ENCODE measurements around the gene SLC12A8.

The SLC12A8 gene

GRCh38 chr3:125213946-125214542 is 1.5 kb upstream of the SLC12A8 start:
- no peak for DNase-seq (ENCODE audit: low read depth in 2 of 2)

GRCh38 chr3:125213364-125213755 is 812 bp upstream of the SLC12A8 start:
- no peak for DNase-seq (ENCODE audit: low read depth in 2 of 2)

- no peak for DNase-seq (ENCODE audit: low read depth in 2 of 2)
Observed at GRCh38 chr3:125212091-125212508, 448 bp downstream of the SLC12A8 start.

- DNase-seq (ENCODE audit: low read depth in 2 of 2): no peak
Observed at GRCh38 chr3:125211523-125212090, 941 bp downstream of the SLC12A8 start.

GRCh38 chr3:125207949-125208568 is 4.5 kb downstream of the SLC12A8 start:
- no peak for DNase-seq (ENCODE audit: low read depth in 2 of 2)

GRCh38 chr3:125207507-125207906 is 5.0 kb downstream of the SLC12A8 start:
- DNase-seq (ENCODE audit: low read depth in 2 of 2): no peak

- no peak for DNase-seq (ENCODE audit: low read depth in 2 of 2)
Observed at GRCh38 chr3:125206934-125207333, 5.6 kb downstream of the SLC12A8 start.

GRCh38 chr3:125203731-125204130 is 8.8 kb downstream of the SLC12A8 start:
- DNase-seq (ENCODE audit: low read depth in 2 of 2): no peak

- DNase-seq (ENCODE audit: low read depth in 2 of 2): no peak
Observed at GRCh38 chr3:125202197-125202596, 10.4 kb downstream of the SLC12A8 start.

- no peak for DNase-seq (ENCODE audit: low read depth in 2 of 2)
Observed at GRCh38 chr3:125200731-125201139, 11.8 kb downstream of the SLC12A8 start.

GRCh38 chr3:125194849-125195601 is 17.5 kb downstream of the SLC12A8 start:
- no peak for DNase-seq (ENCODE audit: low read depth in 2 of 2)

- no peak for DNase-seq (ENCODE audit: low read depth in 2 of 2)
Observed at GRCh38 chr3:125194061-125194848, 18.3 kb downstream of the SLC12A8 start.

GRCh38 chr3:125192190-125193035 is 20.1 kb downstream of the SLC12A8 start:
- DNase-seq (ENCODE audit: low read depth in 2 of 2): no peak

- no peak for DNase-seq (ENCODE audit: low read depth in 2 of 2)
Observed at GRCh38 chr3:125191730-125192129, 20.8 kb downstream of the SLC12A8 start.

- DNase-seq (ENCODE audit: low read depth in 2 of 2): no peak
Observed at GRCh38 chr3:125191256-125191655, 21.3 kb downstream of the SLC12A8 start.

- no peak for DNase-seq (ENCODE audit: low read depth in 2 of 2)
Observed at GRCh38 chr3:125190786-125191185, 21.8 kb downstream of the SLC12A8 start.

GRCh38 chr3:125189378-125190165 is 23.0 kb downstream of the SLC12A8 start:
- DNase-seq (ENCODE audit: low read depth in 2 of 2): no peak

- no peak for DNase-seq (ENCODE audit: low read depth in 2 of 2)
Observed at GRCh38 chr3:125188955-125189354, 23.6 kb downstream of the SLC12A8 start.

- DNase-seq (ENCODE audit: low read depth in 2 of 2): no peak
Observed at GRCh38 chr3:125187599-125187910, 25.0 kb downstream of the SLC12A8 start.
